H1 (cell line): ENCODE measurements around the gene SYN1. TPM values are rescaled to one million over a fixed set of nuclear protein-coding genes. Genes with fewer than 3 reads are reported as not detected.

Source experiments
- CTCF ChIA-PET: fragments of 300-600 bp; sonication (Branson Sonifier 250); formaldehyde crosslinking; loops from one replicate; lab custom pipeline; 2021; ENCODE audit not compliant: partially characterized antibody; lab: Charles Lee
- POLR2A ChIA-PET: fragments of 300-600 bp; sonication (Branson Sonifier 250); formaldehyde crosslinking; loops from one replicate; lab custom pipeline; 2021; ENCODE audit warnings: inconsistent platforms; ENCODE audit not compliant: partially characterized antibody; lab: Charles Lee
- DNase-seq, 2 experiments: peaks; one replicate each; pipeline versions ENCODE4 v3.0.0 to v3.0.0-alpha.2; 2010 to 2022; ENCODE audit warnings: low spot score in 2 of 2, low read depth in 1 of 2, mixed read lengths in 1 of 2
- FAIRE-seq: peaks from 2 replicates; lab custom pipeline; 2011; peaks lifted over from hg19 to GRCh38; lab: Jason Lieb, UNC
- H2AFZ ChIP-seq: 2 replicates; pipeline ENCODE4 v1.8.1; 2012; ENCODE audit warnings: low read length, inconsistent platforms
- H2AK5ac ChIP-seq: 2 replicates; pipeline ENCODE4 v1.6.1; 2013; ENCODE audit warnings: low read depth, low read length
- H2BK120ac ChIP-seq: replicated peaks from 2 replicates; pipeline ENCODE3; 2013; ENCODE audit warnings: low read depth, low read length, inconsistent platforms
- H2BK12ac ChIP-seq: 2 replicates; pipeline ENCODE4 v1.6.1; 2013; ENCODE audit warnings: low read depth, low read length
- H2BK15ac ChIP-seq: 2 replicates; pipeline ENCODE4 v1.6.1; 2013; ENCODE audit warnings: low read length
- H2BK20ac ChIP-seq: 2 replicates; pipeline ENCODE4 v1.6.1; 2013; ENCODE audit warnings: low read length
- H2BK5ac ChIP-seq: 2 replicates; pipeline ENCODE4 v1.6.1; 2013; ENCODE audit warnings: low read depth, low read length
- H3K14ac ChIP-seq: 2 replicates; pipeline ENCODE4 v1.6.1; 2013; ENCODE audit warnings: inconsistent platforms; ENCODE audit not compliant: insufficient read length
- H3K18ac ChIP-seq: 2 replicates; pipeline ENCODE4 v1.6.1; 2013; ENCODE audit warnings: low read length; ENCODE audit errors: extremely low read depth
- H3K23ac ChIP-seq: 2 replicates; pipeline ENCODE4 v1.6.1; 2013; ENCODE audit warnings: inconsistent platforms; ENCODE audit not compliant: insufficient read length
- H3K23me2 ChIP-seq: 2 replicates; pipeline ENCODE4 v1.6.1; 2013; ENCODE audit warnings: low read depth, low read length
- H3K27ac ChIP-seq: 2 replicates; pipeline ENCODE4 v1.6.1; 2011; ENCODE audit warnings: low read depth, low read length, inconsistent platforms
- H3K27me3 ChIP-seq, 4 experiments: replicated peaks in 1 of 4; 1 replicate in 1 of 4; 2 replicates in 3 of 4; pipeline versions ENCODE4 v1.6.1 to v1.8.1; 2011 to 2013; ENCODE audit warnings: low read length in 3 of 4, mild to moderate bottlenecking in 3 of 4, inconsistent platforms in 2 of 4, mixed read lengths in 2 of 4, moderate library complexity in 1 of 4; ENCODE audit not compliant: control insufficient read depth in 3 of 4, insufficient read depth in 3 of 4; ENCODE audit errors: extremely low read depth in 1 of 4
- H3K36me3 ChIP-seq, 4 experiments: 2 replicates each; pipeline versions ENCODE4 v1.6.1 to v1.8.1; 2011 to 2013; ENCODE audit warnings: mild to moderate bottlenecking in 4 of 4, low read length in 3 of 4, moderate library complexity in 2 of 4, control low read depth in 1 of 4, inconsistent platforms in 1 of 4; ENCODE audit not compliant: insufficient read depth in 4 of 4, control insufficient read depth in 2 of 4
- H3K4ac ChIP-seq: replicated peaks from 2 replicates; pipeline ENCODE3; 2013; ENCODE audit warnings: low read length, low read depth, mixed read lengths, inconsistent platforms; ENCODE audit not compliant: insufficient read length
- H3K4me1 ChIP-seq, 4 experiments: replicated peaks in 1 of 4; 1 replicate in 1 of 4; 2 replicates in 3 of 4; pipeline versions ENCODE4 v1.6.1 to v1.8.1; 2011 to 2013; ENCODE audit warnings: low read length in 3 of 4, inconsistent platforms in 2 of 4, mixed read lengths in 1 of 4; ENCODE audit not compliant: insufficient read depth in 4 of 4, control insufficient read depth in 3 of 4
- H3K4me2 ChIP-seq, 2 experiments: 2 replicates each; pipeline versions ENCODE4 v1.6.1 to v1.8.1; 2011 to 2013; ENCODE audit warnings: low read depth in 2 of 2, low read length in 2 of 2, control low read depth in 1 of 2, inconsistent platforms in 1 of 2, mild to moderate bottlenecking in 1 of 2; ENCODE audit not compliant: insufficient read depth in 1 of 2
- H3K4me3 ChIP-seq, 4 experiments: fragments of 200-600, 300-600 bp in 1 of 4; sonication (generic), shearing (Covaris generic), sonication (Bioruptor Twin) in 1 of 4; 2 replicates each; pipeline versions ENCODE4 v1.5.1 to v1.8.1; 2011 to 2016; ENCODE audit warnings: low read length in 4 of 4, low read depth in 3 of 4, control low read depth in 2 of 4, inconsistent platforms in 2 of 4, mild to moderate bottlenecking in 2 of 4, mixed read lengths in 1 of 4, moderate library complexity in 1 of 4; ENCODE audit not compliant: insufficient read depth in 2 of 4; ENCODE audit errors: extremely low read depth in 1 of 4
- H3K56ac ChIP-seq: replicated peaks from 2 replicates; pipeline ENCODE3; 2013; ENCODE audit warnings: low read depth, mild to moderate bottlenecking, mixed read lengths, low read length, inconsistent platforms; ENCODE audit not compliant: insufficient read length
- H3K79me1 ChIP-seq: 2 replicates; pipeline ENCODE4 v1.6.1; 2013; ENCODE audit warnings: low read depth, low read length, control low read depth
- H3K79me2 ChIP-seq, 2 experiments: 2 replicates each; pipeline versions ENCODE4 v1.6.1 to v1.8.1; 2012 to 2013; ENCODE audit warnings: low read length in 2 of 2, mild to moderate bottlenecking in 2 of 2, inconsistent platforms in 1 of 2; ENCODE audit not compliant: insufficient read depth in 2 of 2, control insufficient read depth in 1 of 2
- H3K9ac ChIP-seq, 4 experiments: replicated peaks in 1 of 4; 1 replicate in 1 of 4; 2 replicates in 3 of 4; pipeline versions ENCODE4 v1.6.1 to v1.8.1; 2011 to 2013; ENCODE audit warnings: low read depth in 3 of 4, low read length in 3 of 4, control low read depth in 2 of 4, mild to moderate bottlenecking in 2 of 4, moderate library complexity in 2 of 4, inconsistent platforms in 1 of 4; ENCODE audit errors: extremely low read depth in 1 of 4
- H3K9me3 ChIP-seq, 2 experiments: 2 replicates each; pipeline versions ENCODE4 v1.6.1 to v1.8.1; 2012 to 2013; ENCODE audit warnings: mild to moderate bottlenecking in 2 of 2, moderate library complexity in 2 of 2, control low read depth in 1 of 2, inconsistent platforms in 1 of 2, low read depth in 1 of 2, low read length in 1 of 2, mixed read lengths in 1 of 2; ENCODE audit not compliant: insufficient read depth in 2 of 2
- H4K20me1 ChIP-seq, 2 experiments: replicated peaks in 1 of 2; 2 replicates each; pipeline versions ENCODE3 to v1.8.1; 2011 to 2013; ENCODE audit warnings: inconsistent platforms in 2 of 2, low read length in 2 of 2, mild to moderate bottlenecking in 1 of 2; ENCODE audit not compliant: insufficient read depth in 2 of 2, control insufficient read depth in 1 of 2
- H4K5ac ChIP-seq: 2 replicates; pipeline ENCODE4 v1.6.1; 2013; ENCODE audit warnings: low read length, low read depth, mixed read lengths, inconsistent platforms; ENCODE audit not compliant: insufficient read length
- H4K8ac ChIP-seq: 2 replicates; pipeline ENCODE4 v1.8.0; 2013; ENCODE audit warnings: mild to moderate bottlenecking, moderate library complexity, low read length, inconsistent platforms; ENCODE audit not compliant: insufficient read depth; ENCODE audit errors: extremely low read depth
- H4K91ac ChIP-seq: replicated peaks from 2 replicates; pipeline ENCODE3; 2013; ENCODE audit warnings: low read length, mixed read lengths, inconsistent platforms; ENCODE audit not compliant: insufficient read length
- BCL11A ChIP-seq, 2 experiments: IDR thresholded peaks; one replicate each; pipeline ENCODE4 v1.6.1; 2011; ENCODE audit warnings: low read depth in 2 of 2, low read length in 2 of 2, mild to moderate bottlenecking in 2 of 2
- BRCA1 ChIP-seq: IDR thresholded peaks from 2 replicates; pipeline ENCODE4 v1.6.1; 2012; ENCODE audit warnings: low read depth, low read length, improper control_type of control experiment
- CTBP2 ChIP-seq: IDR thresholded peaks from 2 replicates; pipeline ENCODE4 v1.7.0; 2011; ENCODE audit warnings: borderline replicate concordance, mild to moderate bottlenecking, moderate library complexity, mixed read lengths, low read length; ENCODE audit not compliant: insufficient read depth, insufficient read length
- EP300 ChIP-seq, 2 experiments: IDR thresholded peaks; 1 replicate in 1 of 2; 2 replicates in 1 of 2; pipeline ENCODE4 v1.6.1; 2011 to 2012; ENCODE audit warnings: low read depth in 2 of 2, low read length in 2 of 2, mild to moderate bottlenecking in 2 of 2, borderline replicate concordance in 1 of 2, inconsistent platforms in 1 of 2, moderate library complexity in 1 of 2
- GABPA ChIP-seq: IDR thresholded peaks from 2 replicates; pipeline ENCODE4 v1.6.1; 2011; ENCODE audit warnings: mild to moderate bottlenecking, low read length, moderate library complexity, borderline replicate concordance; ENCODE audit not compliant: insufficient read depth
- KDM5A ChIP-seq: fragments of 200-600 bp; IDR thresholded peaks from 2 replicates; pipeline ENCODE4 v1.7.1; 2012; ENCODE audit warnings: mild to moderate bottlenecking, low read length, inconsistent platforms, mixed read lengths
- NRF1 ChIP-seq: IDR thresholded peaks from 2 replicates; pipeline ENCODE4 v1.6.1; 2011; ENCODE audit warnings: mild to moderate bottlenecking, low read depth, low read length, improper control_type of control experiment
- PHF8 ChIP-seq: fragments of 200-600 bp; sonication (generic); conservative IDR thresholded peaks from 2 replicates; pipeline ENCODE4 v1.7.1; 2012; ENCODE audit warnings: low read depth, mild to moderate bottlenecking, inconsistent platforms, low read length, moderate library complexity
- POU5F1 ChIP-seq: IDR thresholded peaks from 2 replicates; pipeline ENCODE4 v1.6.1; 2011; ENCODE audit warnings: low read depth, mild to moderate bottlenecking, low read length, moderate library complexity
- RBBP5 ChIP-seq: IDR thresholded peaks from 2 replicates; pipeline ENCODE4 v1.7.1; 2012; ENCODE audit warnings: low read depth, mild to moderate bottlenecking, inconsistent platforms, low read length, moderate library complexity, borderline replicate concordance
- RFX5 ChIP-seq: IDR thresholded peaks from 2 replicates; pipeline ENCODE4 v1.6.1; 2011; ENCODE audit warnings: low read depth, low read length, improper control_type of control experiment, borderline replicate concordance
- SAP30 ChIP-seq: fragments of 300-600 bp; sonication (generic); IDR thresholded peaks from 2 replicates; pipeline ENCODE4 v1.7.1; 2012; ENCODE audit warnings: low read length, moderate library complexity, mild to moderate bottlenecking, inconsistent platforms; ENCODE audit not compliant: insufficient read depth, insufficient replicate concordance
- SRF ChIP-seq: IDR thresholded peaks from 2 replicates; pipeline ENCODE4 v1.6.1; 2011; ENCODE audit warnings: mild to moderate bottlenecking, low read depth, low read length, moderate library complexity
- TCF12 ChIP-seq: IDR thresholded peaks from 2 replicates; pipeline ENCODE4 v1.6.1; 2011; ENCODE audit warnings: low read depth, mild to moderate bottlenecking, low read length
- WGBS, 2 experiments: shearing (Covaris generic) in 1 of 2; methylation state at CpG; one replicate each; pipeline versions ENCODE4 v1.1.6 to v1.1.7; 2013 to 2015; ENCODE audit warnings: low lambda C conversion rate in 2 of 2, mixed read lengths in 2 of 2, inconsistent platforms in 1 of 2, low coverage in 1 of 2, missing lambda C conversion rate in 1 of 2; ENCODE audit not compliant: insufficient replicate concordance in 2 of 2, insufficient coverage in 1 of 2, insufficient read length in 1 of 2; ENCODE audit errors: extremely low coverage in 1 of 2, missing lambda C conversion rate in 1 of 2; 5-methylcytosine and 5-hydroxymethylcytosine counted together
- polyA plus RNA-seq, 7 experiments: library from polyadenylated mRNA; depleted of rRNA in 3 of 7; stranded (reverse) in 5 of 7; unstranded in 2 of 7; fragments of >200 nt in 5 of 7; fragments of 200-250 nt in 2 of 7; gene quantifications; 1 replicate in 5 of 7; 2 replicates in 1 of 7; 4 replicates in 1 of 7; pipeline versions ENCODE4 v1.2.1 to v1.2.3, GENCODE V29; 2011 to 2013; ENCODE audit warnings: missing spikeins in 2 of 7, mixed read lengths in 2 of 7
- total RNA-seq: library from RNA; stranded (reverse); fragmentation: NEBNext Ultra II Directional; extraction: Animal tissue kit (Norgen Biotek cat#: 25700); gene quantifications from 2 replicates; pipeline ENCODE4 v1.2.1, GENCODE V29; 2021

The SYN1 gene
- total and polyA plus RNA-seq, 2 of the 8 experiments (the other 6 are each of a cell fraction or from before 2014, with no cell fraction given) = 2.1 to 14.1 TPM

GRCh38 chrX:47621851-47622250, 2.2 kb upstream of the SYN1 start:
- Histone ChIP-seq H3K27me3 (no peaks in the 10 kb centered on the region), H3K14ac (no peak overlapping the region), H3K79me2 (no peaks in the 10 kb centered on the region), H3K4me2 (no peak overlapping the region), H2AK5ac (no peak overlapping the region), H3K79me1 (no peaks in the 10 kb centered on the region), H3K23me2 (no peaks in the 10 kb centered on the region; the same call in 1 of the 2 replicates), H3K4me1 (peaks cover 3 to 7% (median 5%) of the 10 kb centered on the region in 4 experiments), H2BK20ac (no peak overlapping the region), H3K36me3 (no peaks in the 10 kb centered on the region), H2BK120ac (no peak overlapping the region), H3K23ac (no peak overlapping the region), H4K20me1 (peaks cover 0 to 1% of the 10 kb centered on the region in 2 experiments), H3K9ac (no peak overlapping the region), H4K5ac (no peak overlapping the region), H2BK5ac (no peak overlapping the region), H2AFZ (no peak overlapping the region), H3K9me3 (no peaks in the 10 kb centered on the region), H3K27ac (no peak overlapping the region), H4K91ac (no peak overlapping the region), H3K4me3 (no peak overlapping the region), H3K4ac (no peak overlapping the region), H3K18ac (no peak overlapping the region), H2BK15ac (no peak overlapping the region), H2BK12ac (no peak overlapping the region), H4K8ac (no peak overlapping the region), H3K56ac (no peak overlapping the region)
- no peak for DNase-seq
- no peak for TF ChIP-seq TCF12
- TF ChIP-seq POU5F1 = no peak
- no peak for TF ChIP-seq KDM5A
- no peak for TF ChIP-seq BCL11A (IDR thresholded peaks at IDR 0.05; ENCODE audit: low read depth in 2 of 2, low read length in 2 of 2)
- no peak for TF ChIP-seq SAP30
- TF ChIP-seq BRCA1 = no peak
- TF ChIP-seq PHF8 = no peak
- no peak for TF ChIP-seq SRF
- no peak for TF ChIP-seq RBBP5
- no peak for TF ChIP-seq EP300 (IDR thresholded peaks at IDR 0.05; ENCODE audit: borderline replicate concordance in 1 of 2, low read depth in 2 of 2, low read length in 2 of 2)
- no peak for TF ChIP-seq CTBP2
- no peak for TF ChIP-seq NRF1
- no peak for TF ChIP-seq GABPA
- no peak for TF ChIP-seq RFX5
- ChIA-PET CTCF (no interaction called here), POLR2A (interaction anchor here (1.5 kb wide), 1 partner anchor 36 kb away, joined by 3 read pairs; no protein-coding TSS in a partner anchor)
- no peak for FAIRE-seq
- WGBS, 2 experiments = 93% methylated on average over 6 of the region's 6 CpGs; no CpG with 5 or more reads in 1 of the 2 experiments
